Activated T-helper 1 cell treated with anti-CD3 and anti-CD28 coated beads, Interleukin-2, amount 50 U/mL, for 16 hours (primary cell): ENCODE measurements around the gene TMEM117.

Experiments used
- DNase-seq, 2 donors: peaks; one replicate each; pipeline ENCODE4 v3.0.0-alpha.2; 2020; ENCODE audit warnings: low read depth in 1 of 2, low spot score in 1 of 2

The TMEM117 gene

GRCh38 chr12:44286821-44287505 is 451.1 kb downstream of the TMEM117 start:
- DNase-seq: no peak

- DNase-seq: no peak
These were observed 451.7 kb downstream of the TMEM117 start for GRCh38 chr12:44287545-44287944.

GRCh38 chr12:44294649-44295048 is 458.8 kb downstream of the TMEM117 start:
- DNase-seq: no peak

- DNase-seq: no peak
These were observed 460.2 kb downstream of the TMEM117 start for GRCh38 chr12:44295958-44296623.

GRCh38 chr12:44296624-44297197 is 460.8 kb downstream of the TMEM117 start:
- DNase-seq: no peak

GRCh38 chr12:44299524-44299923 is 463.6 kb downstream of the TMEM117 start:
- DNase-seq: no peak

- no peak for DNase-seq
These were observed 471.8 kb downstream of the TMEM117 start for GRCh38 chr12:44307506-44308168.

GRCh38 chr12:44313188-44313587 is 477.3 kb downstream of the TMEM117 start:
- no peak for DNase-seq

- no peak for DNase-seq
These were observed 478.2 kb downstream of the TMEM117 start for GRCh38 chr12:44314007-44314500.

GRCh38 chr12:44317651-44318126 is 481.8 kb downstream of the TMEM117 start:
- no peak for DNase-seq

GRCh38 chr12:44331269-44331668 is 495.4 kb downstream of the TMEM117 start:
- no peak for DNase-seq

- DNase-seq: no peak
These were observed 498.5 kb downstream of the TMEM117 start for GRCh38 chr12:44334347-44334746.

GRCh38 chr12:44335030-44335429 is 499.1 kb downstream of the TMEM117 start:
- no peak for DNase-seq

GRCh38 chr12:44336577-44336976 is 500.7 kb downstream of the TMEM117 start:
- DNase-seq: no peak

- DNase-seq: no peak
These were observed 506.5 kb downstream of the TMEM117 start for GRCh38 chr12:44342371-44342770.

- no peak for DNase-seq
These were observed 511.3 kb downstream of the TMEM117 start for GRCh38 chr12:44347145-44347544.

GRCh38 chr12:44357494-44357893 is 521.6 kb downstream of the TMEM117 start:
- no peak for DNase-seq

GRCh38 chr12:44358636-44359035 is 522.8 kb downstream of the TMEM117 start:
- no peak for DNase-seq

GRCh38 chr12:44362947-44363346 is 527.1 kb downstream of the TMEM117 start:
- DNase-seq: no peak

GRCh38 chr12:44367136-44367535 is 531.3 kb downstream of the TMEM117 start:
- no peak for DNase-seq

GRCh38 chr12:44367916-44368315 is 532.0 kb downstream of the TMEM117 start:
- no peak for DNase-seq

- DNase-seq: no peak
These were observed 534.1 kb downstream of the TMEM117 start for GRCh38 chr12:44369998-44370397.
